Bronchial epithelial cell (primary cell): ENCODE data around the gene TAMALIN. TPM values are rescaled to one million over a fixed set of nuclear protein-coding genes. Genes with fewer than 3 reads are reported as not detected.

ENCODE experiments used
- DNase-seq: peaks from one replicate; pipeline ENCODE4 v3.0.0-alpha.2; 2010; ENCODE audit warnings: low read depth
- FAIRE-seq: peaks from 2 replicates; lab custom pipeline; 2011; peaks lifted over from hg19 to GRCh38; lab: Jason Lieb, UNC
- H3K27me3 ChIP-seq: 2 replicates; pipeline ENCODE4 v1.5.1; 2011; ENCODE audit warnings: low read length; ENCODE audit not compliant: control insufficient read depth, insufficient read depth
- H3K36me3 ChIP-seq: 2 replicates; pipeline ENCODE4 v1.5.1; 2011; ENCODE audit warnings: low read length; ENCODE audit not compliant: control insufficient read depth, insufficient read depth
- H3K4me3 ChIP-seq: 2 replicates; pipeline ENCODE4 v1.5.1; 2011; ENCODE audit warnings: mild to moderate bottlenecking, low read depth, low read length, control low read depth
- CTCF ChIP-seq: IDR thresholded peaks from 2 replicates; pipeline ENCODE4 v1.5.1; 2011; ENCODE audit warnings: mild to moderate bottlenecking, moderate library complexity, low read length, control low read depth, inconsistent platforms; ENCODE audit not compliant: insufficient read depth, severe bottlenecking
- total RNA-seq: library from RNA; depleted of rRNA; stranded (reverse); fragments of >200 nt; gene quantifications from 2 replicates; pipeline ENCODE4 v1.2.1, GENCODE V29; 2014

Gene TAMALIN
- under 0.01 TPM in 1 of 2 replicates, not detected in the other for total RNA-seq

- no peak for FAIRE-seq
- H3K36me3 ChIP-seq, result no peaks in the 10 kb centered on the region
- DNase-seq, result no peak
- no peak within 1 kb of the TSS for H3K4me3 ChIP-seq
- H3K27me3 ChIP-seq, result peaks cover 25% of the 10 kb centered on the region
- TF ChIP-seq CTCF, result no peak
These were observed at the start of gene TAMALIN for GRCh38 chr12:52006726-52007157. Gene TAMALIN, plus strand, starts transcription at chr12:52006946. Its CDS starts 74 bp downstream, at chr12:52007020.

DNA sequence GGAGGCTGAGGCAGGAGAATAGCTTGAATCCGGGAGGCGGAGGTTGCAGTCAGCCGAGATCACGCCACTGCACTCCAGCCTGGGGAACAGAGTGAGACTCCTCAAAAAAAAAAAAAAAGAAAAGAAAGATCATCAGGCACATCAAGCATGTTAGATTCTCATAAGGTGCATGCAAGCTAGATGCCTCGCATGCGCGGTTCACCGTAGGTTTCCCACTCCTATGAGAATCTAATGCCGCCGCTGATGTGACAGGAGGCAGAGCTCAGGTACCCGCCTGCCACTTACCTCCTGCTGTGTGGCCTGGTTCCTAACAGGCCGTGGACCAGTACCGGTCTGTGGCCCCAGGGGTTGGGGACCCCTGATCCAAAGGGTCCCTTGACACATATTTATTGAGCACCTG is 48.2 kb upstream of the TAMALIN start:
- no peak for FAIRE-seq

DNA sequence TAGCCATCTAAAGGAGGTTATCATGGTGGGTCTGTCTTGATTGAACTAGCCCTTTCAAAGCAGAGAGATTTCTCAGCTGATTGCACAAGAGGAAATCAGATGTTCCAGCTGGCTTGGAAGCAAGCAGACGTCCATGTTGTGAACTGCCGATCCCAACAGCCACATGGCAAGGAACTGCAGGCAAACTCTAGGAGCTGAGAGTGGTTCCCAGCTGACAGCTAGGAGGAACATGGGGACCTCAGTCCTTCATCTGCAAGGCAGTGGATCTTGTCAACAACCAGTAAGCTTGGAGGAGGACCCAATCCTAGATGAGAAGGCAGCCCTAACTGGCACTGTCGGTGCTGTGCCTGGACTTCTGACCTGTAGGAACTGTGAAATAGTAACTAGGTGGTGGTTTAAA is 47.5 kb upstream of the TAMALIN start:
- no peak for DNase-seq
- TF ChIP-seq CTCF, result no peak
- no peak for FAIRE-seq
- no peaks in the 10 kb centered on the region for H3K27me3 ChIP-seq
- H3K4me3 ChIP-seq, result no peak overlapping the region
- H3K36me3 ChIP-seq, result peaks cover 3% of the 10 kb centered on the region

More for the DNA sequence above, 48.2 kb upstream of the TAMALIN start:
- Histone ChIP-seq H3K4me3 (no peak overlapping the region), H3K36me3 (peaks cover 3% of the 10 kb centered on the region), H3K27me3 (no peaks in the 10 kb centered on the region)
- DNase-seq, result no peak
- no peak for TF ChIP-seq CTCF

DNA sequence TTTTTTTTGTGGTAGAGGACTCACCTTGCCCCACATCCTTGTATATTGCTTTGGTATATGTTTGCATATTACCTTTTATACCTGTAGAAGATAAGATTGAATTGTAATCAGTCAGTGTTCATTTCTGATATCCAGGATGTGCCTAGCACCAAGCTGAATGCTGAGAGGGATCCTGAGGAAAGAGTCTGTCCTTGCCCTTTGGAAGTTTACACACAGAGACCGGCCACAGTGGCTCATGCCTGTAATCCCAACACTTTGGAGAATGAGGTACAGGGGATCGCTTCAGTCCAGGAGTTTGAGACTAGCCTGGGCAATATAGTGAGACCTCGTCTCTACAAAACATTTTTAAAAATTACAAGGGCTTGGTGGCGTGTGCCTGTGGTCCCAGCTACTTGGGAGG is 46.8 kb upstream of the TAMALIN start:
- DNase-seq (no peak), FAIRE-seq (no peak)
- H3K27me3 ChIP-seq, result no peaks in the 10 kb centered on the region
- H3K36me3 ChIP-seq, result peaks cover 3% of the 10 kb centered on the region
- TF ChIP-seq CTCF, result no peak
- H3K4me3 ChIP-seq, result no peak overlapping the region

GRCh38 chr12:51960488-51960887 is 46.3 kb upstream of the TAMALIN start:
- DNase-seq, result no peak
- FAIRE-seq, result no peak
- no peak for TF ChIP-seq CTCF

GRCh38 chr12:51960890-51961289 is 45.9 kb upstream of the TAMALIN start:
- FAIRE-seq (no peak), DNase-seq (no peak)
- H3K4me3 ChIP-seq, result no peak overlapping the region
- TF ChIP-seq CTCF, result no peak
- peaks cover 3% of the 10 kb centered on the region for H3K36me3 ChIP-seq
- H3K27me3 ChIP-seq, result no peaks in the 10 kb centered on the region

More at GRCh38 chr12:51960488-51960887, 46.3 kb upstream of the TAMALIN start:
- no peak overlapping the region for H3K4me3 ChIP-seq
- H3K36me3 ChIP-seq, result peaks cover 3% of the 10 kb centered on the region
- no peaks in the 10 kb centered on the region for H3K27me3 ChIP-seq
